ENCODE measurements around the gene ZNF81.
"Not testable (repeated sequence)": the region's sequence is repeated elsewhere in the genome, so short reads cannot be mapped to it uniquely, and the experiment has no call there.

ZNF81 gene

GRCh38 chrX:47846040-47846439 is 9.3 kb downstream of the ZNF81 start:
- no peak for DNase-seq

DNA sequence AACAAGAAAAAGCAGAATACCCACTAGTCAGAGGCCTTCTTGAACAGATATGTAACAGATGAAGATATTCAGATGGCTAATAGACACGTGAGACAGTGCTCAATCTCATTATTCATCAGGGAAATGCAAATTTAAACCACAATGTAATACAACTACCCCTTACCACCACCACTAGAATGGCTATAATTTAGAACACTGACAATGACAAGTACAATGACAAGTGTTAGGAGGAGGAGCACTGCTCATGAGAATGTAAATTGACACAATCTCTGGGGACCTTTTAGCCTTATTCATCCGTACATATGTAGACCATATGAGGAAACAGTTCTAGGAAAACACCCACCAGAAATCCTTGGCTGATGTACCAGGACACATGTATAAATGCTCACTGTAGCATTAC is 13.1 kb downstream of the ZNF81 start:
- DNase-seq = no peak

- DNase-seq = not testable (repeated sequence)
Measured at GRCh38 chrX:47850389-47850788, 13.7 kb downstream of the ZNF81 start.

DNA sequence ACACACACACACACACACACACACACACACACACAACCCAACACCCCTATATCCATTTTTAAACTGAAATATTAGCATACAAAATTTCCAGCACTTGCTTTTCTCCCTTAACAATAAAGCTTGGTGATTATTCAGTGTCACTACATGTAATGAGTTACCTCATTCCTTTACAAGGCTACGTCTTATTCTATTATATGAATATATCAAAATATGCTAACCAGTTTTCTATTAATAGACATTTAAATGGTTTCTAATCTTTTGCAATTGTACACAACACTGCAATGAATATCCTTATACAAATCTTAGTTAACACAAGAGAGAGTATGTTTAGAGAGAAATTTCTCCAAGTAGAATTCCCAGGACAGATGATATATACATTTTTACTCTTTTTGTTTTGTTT is 14.2 kb downstream of the ZNF81 start:
- DNase-seq = no peak

GRCh38 chrX:47854474-47854873 is 17.8 kb downstream of the ZNF81 start:
- DNase-seq = peak; percentile 25

GRCh38 chrX:47859686-47860085 is 23.0 kb downstream of the ZNF81 start:
- no peak for DNase-seq

DNA sequence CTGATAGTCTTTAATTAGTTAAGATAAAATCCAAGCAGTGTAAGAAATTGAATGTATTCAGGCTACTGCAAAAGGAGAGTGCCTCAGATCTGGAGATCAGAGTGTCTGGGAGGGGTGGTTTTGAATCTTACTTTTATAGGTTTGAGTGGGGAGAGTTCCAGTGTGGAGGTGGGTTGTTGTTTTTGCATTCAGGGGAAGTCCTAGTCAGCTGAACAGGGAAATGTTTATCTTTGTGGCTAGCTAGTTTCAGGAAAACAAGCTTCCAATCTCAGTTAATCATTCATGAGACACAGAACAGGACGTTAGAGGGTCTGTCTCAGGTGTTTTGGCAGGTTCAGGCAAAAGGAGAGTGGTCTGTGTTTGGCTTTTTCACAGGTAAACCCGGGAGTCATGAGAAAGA is 26.0 kb downstream of the ZNF81 start:
- no peak for DNase-seq

DNA sequence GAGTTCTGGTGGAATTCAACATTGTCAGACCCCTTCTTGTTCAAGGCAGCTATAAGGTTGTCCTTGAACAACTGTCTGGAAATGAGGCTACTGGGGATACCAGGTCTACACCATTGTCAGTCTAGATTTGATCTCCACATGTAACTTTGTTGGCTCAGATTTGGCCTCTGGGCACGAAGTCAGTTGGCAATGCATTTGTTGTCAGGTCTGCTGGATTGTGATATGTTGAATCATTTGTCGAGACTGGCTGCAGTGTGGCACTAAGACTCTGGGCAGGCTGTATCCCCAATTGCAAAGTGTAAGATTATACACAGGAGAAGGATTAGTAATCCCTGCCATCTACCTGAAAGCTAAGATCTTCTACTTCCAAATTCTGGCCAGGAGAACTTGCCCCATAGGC is 26.5 kb downstream of the ZNF81 start:
- DNase-seq = no peak

GRCh38 chrX:47864300-47864699 is 27.6 kb downstream of the ZNF81 start:
- DNase-seq = no peak

DNA sequence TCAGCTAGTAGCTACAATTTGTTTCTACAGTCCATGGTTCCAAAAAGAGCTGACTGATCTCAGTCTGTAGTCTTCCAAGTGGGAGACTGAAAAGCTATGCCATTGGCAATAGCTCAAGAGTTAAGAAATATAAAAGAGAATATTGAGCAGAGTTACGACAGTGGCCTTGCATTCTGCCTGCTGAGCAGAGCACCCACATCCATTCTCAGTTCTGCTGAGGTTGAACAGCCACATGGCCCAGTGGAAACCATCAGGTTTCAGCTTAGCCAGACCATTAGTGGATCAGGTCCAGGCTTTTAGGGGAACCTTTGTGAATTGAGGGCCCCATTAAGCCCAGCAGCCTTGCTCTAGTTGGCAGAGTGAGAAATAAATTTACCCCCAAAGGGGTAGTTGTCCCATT is 28.1 kb downstream of the ZNF81 start:
- DNase-seq = no peak

DNA sequence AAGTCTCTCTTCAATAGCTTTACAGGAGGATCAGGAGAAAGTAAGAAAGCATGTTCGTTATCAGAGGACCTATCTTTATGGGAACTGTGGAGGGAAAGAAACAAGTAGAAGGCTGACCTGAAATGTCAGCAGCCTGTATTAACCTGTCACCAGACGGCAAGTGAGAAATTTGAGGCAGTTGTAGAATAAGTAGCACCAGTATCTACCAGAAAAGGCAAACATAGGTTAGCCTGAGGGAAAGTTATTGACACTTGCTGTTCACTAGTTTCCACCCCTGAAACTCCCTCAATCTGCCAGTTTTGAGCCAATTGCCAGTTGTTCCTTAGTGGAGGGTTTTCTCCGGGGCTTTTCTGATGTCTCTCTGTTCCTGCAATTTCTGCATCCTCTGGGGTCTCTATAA is 36.4 kb downstream of the ZNF81 start:
- DNase-seq = no peak

DNA sequence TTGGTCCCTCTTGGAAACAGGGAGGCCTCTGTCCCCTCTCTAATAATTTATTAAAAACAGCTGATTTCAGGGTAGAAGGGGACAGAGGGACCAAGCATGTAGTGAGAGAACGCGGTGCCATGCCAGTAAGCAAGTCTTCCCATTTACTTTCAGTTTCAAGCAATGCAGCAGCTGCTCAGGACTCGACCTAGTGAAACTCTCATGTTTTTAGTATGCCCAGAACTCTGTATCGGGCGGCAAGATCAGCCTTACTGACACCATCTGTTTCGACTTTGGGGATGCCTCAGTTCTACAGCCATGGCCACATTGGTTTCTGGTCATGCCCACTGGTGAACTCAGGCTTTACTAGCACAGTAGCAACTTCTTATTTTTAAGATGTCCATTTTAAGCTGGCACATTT is 40.6 kb downstream of the ZNF81 start:
- DNase-seq = no peak

- DNase-seq = no peak
Measured at GRCh38 chrX:47878198-47878597, 41.5 kb downstream of the ZNF81 start.

DNA sequence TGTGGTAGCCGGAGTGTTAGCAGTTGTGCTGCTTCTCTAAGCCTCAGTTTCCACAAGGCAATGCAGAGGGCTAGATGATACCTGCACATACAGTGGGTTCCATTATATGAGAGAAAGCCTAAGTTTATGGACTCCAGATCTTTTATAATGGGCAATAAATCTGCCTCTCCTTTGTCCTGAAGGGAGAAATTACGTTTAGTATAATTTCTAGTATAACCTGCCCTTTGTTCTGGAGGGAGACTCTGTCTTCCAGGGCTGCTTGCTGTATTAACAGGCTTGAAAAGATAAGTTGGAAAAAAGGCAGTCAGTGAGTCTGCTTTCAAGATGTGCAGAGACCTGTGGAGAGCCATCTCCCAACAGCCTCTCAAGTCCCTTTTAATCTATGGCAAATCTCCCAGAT is 42.8 kb downstream of the ZNF81 start:
- DNase-seq = no peak

GRCh38 chrX:47880927-47881326 is 44.2 kb downstream of the ZNF81 start:
- DNase-seq = no peak

- DNase-seq = no peak
Measured at GRCh38 chrX:47885501-47885900, 48.8 kb downstream of the ZNF81 start.

GRCh38 chrX:47898024-47898423 is 61.3 kb downstream of the ZNF81 start:
- no peak for DNase-seq

- no peak for DNase-seq
Measured at GRCh38 chrX:47900833-47901232, 64.1 kb downstream of the ZNF81 start.

DNA sequence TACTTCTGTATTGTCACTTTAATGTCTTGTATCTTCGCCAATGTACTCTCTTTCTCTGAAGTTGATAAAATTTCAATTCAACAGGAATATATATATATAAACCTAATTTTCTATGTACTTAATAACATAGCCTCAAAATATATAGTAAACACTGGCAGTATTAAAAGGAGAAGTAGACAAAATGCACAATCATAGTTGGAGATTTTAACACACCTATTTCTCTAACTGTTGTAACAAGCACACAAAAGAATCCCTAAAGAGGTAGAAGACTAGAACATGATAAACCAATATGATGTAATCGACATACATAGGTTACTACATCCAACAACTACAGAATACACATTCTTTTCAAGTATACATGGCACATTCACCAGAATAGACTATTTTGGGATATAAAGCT is 65.5 kb downstream of the ZNF81 start:
- DNase-seq = no peak

DNA sequence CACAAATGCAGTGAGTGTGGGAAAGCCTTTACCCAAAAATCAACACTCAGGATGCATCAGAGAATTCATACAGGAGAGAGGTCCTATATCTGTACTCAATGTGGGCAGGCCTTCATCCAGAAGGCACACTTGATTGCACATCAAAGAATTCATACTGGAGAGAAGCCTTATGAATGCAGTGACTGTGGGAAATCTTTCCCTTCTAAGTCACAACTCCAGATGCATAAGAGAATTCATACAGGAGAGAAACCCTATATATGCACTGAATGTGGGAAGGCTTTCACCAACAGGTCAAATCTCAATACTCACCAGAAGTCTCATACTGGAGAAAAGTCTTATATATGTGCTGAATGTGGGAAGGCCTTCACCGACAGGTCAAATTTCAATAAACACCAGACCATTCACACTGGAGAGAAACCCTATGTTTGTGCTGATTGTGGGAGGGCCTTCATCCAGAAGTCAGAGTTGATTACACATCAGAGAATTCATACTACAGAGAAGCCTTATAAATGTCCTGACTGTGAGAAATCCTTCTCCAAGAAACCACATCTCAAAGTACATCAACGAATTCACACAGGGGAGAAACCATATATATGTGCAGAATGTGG is 79.3 kb downstream of the ZNF81 start:
- no peak for DNase-seq

- no peak for DNase-seq
Measured at GRCh38 chrX:47918274-47918673, 81.6 kb downstream of the ZNF81 start.

DNA sequence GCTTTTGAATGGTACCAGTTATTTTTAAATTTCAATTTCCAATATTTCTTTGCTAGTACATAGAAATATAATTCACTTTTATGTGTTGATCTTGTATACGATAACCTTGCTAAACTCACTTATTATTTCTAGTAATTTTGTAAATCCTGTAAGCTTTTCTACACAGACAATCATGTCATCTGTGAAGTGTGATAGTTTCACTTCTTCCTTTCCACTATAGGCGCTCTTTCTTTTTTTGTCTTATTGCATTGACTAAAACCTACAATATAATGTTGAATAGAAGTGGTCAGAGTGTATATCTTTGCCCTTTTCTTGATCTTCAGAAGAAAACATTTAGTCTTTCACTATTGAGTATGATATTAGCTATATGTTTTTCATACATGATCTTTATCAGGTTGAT is 90.5 kb downstream of the ZNF81 start:
- DNase-seq = no peak

GRCh38 chrX:47931970-47932369 is 95.3 kb downstream of the ZNF81 start:
- not testable (repeated sequence) for DNase-seq

DNA sequence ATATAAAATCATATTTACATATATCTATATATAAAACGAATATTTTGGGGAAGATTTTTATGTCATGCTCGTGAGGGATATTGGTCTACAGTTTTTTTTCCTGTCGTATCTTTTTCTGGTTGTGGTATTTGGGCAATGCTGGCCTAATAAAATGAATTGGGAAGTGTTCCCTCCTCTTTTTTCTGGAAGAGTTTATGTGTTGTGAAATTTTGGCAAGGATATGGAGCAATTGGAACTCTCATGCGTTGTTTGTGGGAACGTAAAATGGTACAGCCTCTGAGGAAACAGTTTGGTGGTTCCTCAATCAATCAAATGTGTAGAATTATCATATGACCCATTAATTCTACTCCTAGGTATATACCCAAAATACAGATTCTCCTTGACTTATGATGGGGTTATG is 97.2 kb downstream of the ZNF81 start:
- DNase-seq = no peak

DNA sequence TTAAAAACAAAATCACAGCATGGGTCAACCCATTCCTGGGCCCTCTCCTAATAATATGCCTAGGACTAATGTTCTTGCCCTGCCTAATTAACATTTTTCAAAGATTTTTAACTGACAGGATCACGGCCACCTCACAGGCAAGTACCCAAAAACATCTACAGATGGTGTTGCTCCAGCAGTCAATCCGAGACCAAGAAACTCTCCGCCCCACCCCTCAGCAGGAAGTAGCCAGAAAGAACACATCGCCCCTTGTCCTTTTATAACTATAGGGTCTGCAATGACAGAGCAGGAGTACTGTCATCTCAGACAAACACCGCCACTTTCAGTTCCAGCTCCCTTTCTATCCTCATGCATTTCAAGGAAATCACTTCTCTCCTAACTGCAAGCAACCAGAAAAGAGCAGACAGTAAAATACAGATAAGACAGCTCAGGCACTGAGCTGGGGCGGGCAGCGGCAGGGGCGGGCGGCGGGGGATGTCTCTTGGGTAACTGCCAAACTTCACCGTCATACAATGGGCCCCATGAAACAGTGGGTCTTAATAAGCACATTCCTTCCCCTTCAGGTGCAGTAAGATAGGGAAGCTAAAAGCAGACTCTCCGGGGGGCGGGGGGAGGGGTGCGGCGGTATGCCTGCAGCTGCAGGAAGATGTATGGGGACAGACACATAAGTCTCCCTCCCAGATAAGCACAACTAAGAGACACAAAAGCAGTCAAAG is 99.7 kb downstream of the ZNF81 start:
- no peak for DNase-seq
